ENCODE measurements around the gene NCCRP1.

NCCRP1 gene, protein sequence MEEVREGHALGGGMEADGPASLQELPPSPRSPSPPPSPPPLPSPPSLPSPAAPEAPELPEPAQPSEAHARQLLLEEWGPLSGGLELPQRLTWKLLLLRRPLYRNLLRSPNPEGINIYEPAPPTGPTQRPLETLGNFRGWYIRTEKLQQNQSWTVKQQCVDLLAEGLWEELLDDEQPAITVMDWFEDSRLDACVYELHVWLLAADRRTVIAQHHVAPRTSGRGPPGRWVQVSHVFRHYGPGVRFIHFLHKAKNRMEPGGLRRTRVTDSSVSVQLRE

DNA sequence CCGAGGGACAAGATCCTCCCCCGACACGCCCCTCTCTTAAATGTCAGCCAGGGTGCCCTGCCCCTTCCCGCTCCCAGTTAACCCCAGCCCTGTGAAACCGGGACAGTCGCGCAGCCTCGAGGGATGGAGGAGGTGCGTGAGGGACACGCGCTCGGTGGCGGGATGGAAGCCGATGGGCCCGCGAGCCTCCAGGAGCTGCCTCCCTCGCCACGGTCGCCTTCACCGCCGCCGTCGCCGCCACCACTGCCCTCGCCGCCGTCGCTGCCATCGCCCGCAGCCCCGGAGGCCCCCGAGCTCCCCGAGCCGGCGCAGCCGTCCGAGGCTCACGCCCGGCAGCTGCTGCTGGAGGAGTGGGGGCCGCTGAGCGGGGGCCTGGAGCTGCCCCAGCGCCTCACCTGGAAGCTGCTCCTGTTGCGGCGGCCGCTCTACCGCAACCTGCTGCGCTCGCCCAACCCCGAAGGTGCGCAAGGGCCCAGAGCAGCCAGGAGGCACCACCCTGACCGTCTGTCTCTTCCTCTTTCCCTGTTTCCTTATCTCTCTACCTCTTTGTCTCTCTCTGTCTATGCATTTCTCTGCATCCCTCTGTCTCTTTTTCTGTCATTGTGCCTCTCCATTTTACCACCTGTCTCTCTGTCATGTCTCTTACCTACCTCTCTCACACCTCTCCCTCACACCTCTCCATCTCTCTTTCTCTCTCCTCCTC is at the start of gene NCCRP1:
NCCRP1 (plus strand) TSS at position 105 of the 703 bp plus-strand sequence; CDS start at position 124, 19 bp downstream.
- DNase-seq: no peak

DNA sequence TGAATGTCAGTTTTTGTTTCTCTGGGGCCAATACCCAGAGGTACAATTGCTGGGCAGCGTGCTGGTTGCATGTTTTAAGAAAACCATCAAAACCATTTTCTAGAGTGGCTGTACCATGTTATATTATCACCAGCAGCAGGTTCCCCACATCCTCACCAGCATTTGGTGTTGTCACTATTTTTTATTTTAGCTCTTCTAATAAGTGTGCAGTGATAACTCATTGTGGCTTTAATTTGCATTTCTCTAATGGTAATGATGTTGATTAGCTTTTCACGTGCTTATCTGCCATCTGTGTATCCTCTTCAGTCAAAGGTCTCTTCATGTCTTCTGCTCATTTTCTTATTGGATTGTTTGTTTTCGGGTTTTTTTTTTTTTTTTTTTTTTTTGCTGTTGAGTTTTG is 49.3 kb upstream of the NCCRP1 start:
- no peak for DNase-seq

- DNase-seq: no peak
Observed at GRCh38 chr19:39148939-39149529, 47.7 kb upstream of the NCCRP1 start.

- DNase-seq: no peak
Observed at GRCh38 chr19:39150235-39150634, 46.5 kb upstream of the NCCRP1 start.

DNA sequence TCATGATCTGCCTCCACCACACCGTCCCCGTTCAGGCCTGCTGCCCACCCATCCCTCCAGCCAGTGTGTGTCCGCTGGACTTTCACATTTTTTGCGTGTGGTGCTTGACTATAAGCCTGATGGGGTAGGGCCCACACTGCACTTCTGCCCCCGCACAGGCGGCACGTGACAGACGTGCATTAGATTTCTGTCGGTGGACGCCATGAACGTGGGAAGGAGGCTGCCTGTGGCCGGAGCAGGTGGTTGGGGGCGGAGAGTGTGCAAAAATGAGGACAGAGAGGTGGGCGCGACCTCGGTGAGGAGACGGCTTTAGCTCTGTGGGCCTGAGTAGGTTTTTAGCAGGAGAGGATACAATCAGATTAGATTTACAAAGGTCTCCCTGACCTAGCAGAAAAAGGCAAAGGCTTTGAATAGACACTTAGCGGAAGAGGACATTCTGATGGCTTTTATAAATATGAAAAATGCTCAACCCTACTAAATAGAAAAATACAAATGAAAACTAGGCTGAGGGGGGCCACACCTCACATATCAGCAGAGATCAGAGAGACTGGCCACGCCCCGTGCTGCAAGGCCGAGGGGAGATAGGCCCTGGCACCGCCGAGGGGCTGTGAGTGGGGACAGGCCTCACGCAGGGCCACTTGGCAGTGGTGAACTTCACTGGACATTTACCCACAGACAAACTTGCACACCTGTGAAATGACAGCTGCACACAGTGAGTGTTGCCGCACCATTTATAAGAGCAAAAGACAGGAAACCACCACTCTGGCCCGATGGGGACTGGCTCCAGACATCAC is 45.8 kb upstream of the NCCRP1 start:
- no peak for DNase-seq

GRCh38 chr19:39152066-39152465 is 44.7 kb upstream of the NCCRP1 start:
- DNase-seq: no peak

DNA sequence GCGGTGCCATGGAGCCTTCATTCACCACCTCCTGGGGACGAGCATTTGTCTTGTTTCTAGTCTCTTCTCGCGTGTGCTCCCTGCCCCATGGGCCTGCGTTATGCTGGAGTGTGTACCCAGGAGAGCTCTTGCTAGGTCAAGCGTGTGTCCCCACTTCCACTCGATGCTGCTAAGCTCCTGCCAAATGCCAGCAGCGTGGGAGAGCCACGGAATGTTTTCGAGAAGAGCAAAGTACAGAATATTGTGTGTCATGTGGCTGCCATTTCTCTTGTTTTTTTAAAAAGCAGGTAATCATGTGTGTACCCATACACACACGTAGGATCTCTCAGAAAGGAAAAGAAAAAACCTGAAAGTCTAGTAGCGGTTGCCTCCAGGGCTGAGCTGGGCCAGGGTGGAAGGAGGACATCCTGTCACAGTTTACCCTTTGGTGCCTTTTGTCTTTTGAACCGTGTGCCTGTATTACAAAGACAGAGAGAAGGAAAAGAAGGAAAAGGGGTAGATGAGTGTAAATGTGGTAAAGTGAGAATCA is 42.6 kb upstream of the NCCRP1 start:
- no peak for DNase-seq

DNA sequence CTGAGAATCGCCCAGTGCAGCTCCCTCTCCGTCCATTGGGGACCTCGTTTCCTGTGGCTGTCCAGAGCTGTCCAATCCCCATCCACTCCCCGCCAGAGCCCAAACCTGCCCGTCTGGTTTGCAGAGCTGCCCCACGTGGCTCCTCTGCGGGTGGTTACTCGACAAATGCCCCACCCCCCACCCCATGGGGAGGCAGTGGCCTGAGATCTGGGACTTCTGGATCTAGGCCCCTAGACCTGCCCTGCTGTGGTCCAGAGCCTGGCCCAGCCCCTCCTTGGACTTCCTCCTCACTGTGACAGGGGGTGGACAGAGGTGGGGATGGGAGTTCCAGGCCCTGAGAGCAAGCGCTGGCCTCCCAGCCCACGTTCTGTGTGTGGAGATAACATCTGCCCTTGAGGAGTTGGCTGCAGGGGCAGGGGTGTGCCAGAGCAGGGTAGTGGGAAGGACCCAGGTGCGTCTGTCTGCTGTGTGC is 42.1 kb upstream of the NCCRP1 start:
- no peak for DNase-seq

DNA sequence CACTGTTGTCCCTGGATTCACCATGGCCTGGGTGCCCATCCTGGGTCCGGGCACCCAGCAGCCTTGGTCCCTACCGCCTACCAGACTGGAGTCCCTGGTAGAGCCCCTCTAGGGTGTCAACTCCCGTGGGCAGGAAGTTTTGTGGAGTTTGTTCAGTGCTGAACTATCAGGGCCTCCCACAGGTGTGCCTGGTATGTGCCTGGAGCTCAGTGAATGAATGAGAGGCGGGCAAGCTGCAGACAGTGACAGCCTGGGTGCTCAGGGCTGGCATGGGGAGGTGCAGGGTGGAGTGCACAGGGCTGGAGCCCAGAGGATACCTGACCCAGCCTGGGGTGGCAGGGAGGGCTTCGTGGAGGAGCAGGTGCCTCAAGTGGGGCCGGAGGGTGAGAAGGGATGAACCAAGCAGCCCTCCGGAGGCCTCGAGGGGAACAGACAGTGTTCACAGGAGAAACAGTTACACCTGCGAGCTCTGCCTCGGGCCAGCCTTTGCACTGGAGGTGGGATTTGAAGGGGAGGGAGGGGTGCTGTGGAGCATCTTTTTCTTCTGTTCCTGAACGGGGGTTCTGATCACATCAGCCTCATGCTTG is 41.6 kb upstream of the NCCRP1 start:
- no peak for DNase-seq

DNA sequence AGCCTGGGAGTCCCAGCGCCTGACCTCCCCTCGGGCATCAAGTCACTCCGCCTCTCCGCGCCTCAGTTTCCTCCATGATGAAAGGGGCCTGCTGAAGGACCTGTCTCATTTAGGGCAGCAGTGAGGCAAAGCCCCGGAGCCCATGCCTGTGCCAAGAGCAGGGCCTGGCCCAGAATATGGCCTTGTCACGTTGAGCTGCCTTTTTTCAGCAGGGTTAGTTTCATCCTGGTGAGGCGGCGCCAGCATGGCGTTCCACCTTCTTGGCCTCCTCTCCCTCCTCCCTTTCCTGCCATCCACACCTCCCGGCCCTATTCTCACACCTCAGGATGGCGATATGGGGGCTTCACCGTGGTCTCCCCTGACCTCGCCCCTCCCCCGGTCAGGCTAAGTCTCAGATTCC is 41.0 kb upstream of the NCCRP1 start:
- DNase-seq: no peak

GRCh38 chr19:39156326-39157230 is 40.2 kb upstream of the NCCRP1 start:
- no peak for DNase-seq

- DNase-seq: no peak
Observed at GRCh38 chr19:39157275-39157996, 39.3 kb upstream of the NCCRP1 start.

- no peak for DNase-seq
Observed at GRCh38 chr19:39157997-39158389, 38.8 kb upstream of the NCCRP1 start.

GRCh38 chr19:39158646-39159260 is 38.0 kb upstream of the NCCRP1 start:
- DNase-seq: no peak

DNA sequence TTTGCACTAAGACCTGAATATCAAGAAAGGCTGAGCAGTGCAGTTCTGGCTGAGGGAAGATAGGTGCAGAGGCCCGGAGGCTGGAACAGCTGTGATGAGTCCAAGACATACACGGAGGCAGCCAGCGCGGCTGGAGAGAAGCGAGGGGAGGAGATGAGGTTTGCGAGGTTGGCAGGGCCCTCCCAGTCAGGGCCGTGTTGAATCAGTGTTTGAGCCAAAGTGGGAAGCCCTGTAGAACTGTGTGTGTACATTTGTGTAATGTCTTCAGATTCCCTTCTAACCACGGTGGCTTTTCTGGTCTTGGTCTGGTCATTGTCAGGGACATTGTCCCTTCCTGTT is 36.3 kb upstream of the NCCRP1 start:
- no peak for DNase-seq

GRCh38 chr19:39160889-39161672 is 35.7 kb upstream of the NCCRP1 start:
- no peak for DNase-seq

DNA sequence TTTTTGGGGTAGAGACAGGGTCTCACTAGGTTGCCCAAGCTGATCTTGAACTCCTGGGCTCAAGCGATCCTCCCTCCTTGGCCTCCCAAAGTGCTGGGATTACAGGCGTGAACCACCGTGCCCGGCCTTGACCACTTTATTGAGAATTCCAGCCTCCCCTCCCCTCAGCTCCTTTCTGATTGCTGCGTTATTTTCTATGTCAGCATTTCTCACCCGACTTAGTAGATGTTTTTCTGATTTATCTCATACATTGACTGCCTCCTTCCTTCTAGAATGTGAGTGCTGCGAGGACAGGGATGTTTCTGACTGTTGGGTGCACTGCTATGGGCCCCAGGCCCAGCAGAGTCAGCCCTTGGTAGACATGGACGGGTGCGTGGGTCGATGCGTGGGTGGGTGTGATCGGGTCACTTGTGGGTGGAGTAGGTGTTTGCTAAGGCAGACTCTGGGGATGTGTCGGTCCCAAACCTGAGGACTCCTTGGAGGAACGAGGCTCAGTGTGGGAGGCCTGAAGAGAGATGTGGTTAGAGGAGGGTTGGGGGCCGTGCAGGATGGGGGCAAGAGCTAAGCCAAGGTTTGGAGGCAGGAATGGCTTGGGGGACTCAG is 34.2 kb upstream of the NCCRP1 start:
- no peak for DNase-seq

DNA sequence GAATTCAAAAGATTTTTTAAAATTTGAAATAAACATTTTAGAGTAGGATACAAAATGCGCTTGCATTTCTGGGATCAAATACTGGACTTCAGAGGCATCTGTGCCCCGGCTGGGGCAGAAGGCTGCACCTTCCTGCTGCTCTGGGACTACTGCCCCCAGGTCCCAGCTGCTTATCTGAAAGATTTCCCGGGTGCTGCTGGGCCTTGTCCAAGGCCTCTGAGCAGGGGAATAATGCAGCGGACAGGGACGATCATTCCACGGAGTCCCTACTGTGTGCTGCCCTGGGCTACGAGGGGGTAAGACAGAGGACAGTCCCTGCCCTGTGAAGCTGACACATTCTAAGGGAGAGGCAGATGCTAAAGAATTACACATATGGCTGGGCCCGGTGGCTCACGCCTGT is 33.1 kb upstream of the NCCRP1 start:
- DNase-seq: no peak

- no peak for DNase-seq
Observed at GRCh38 chr19:39164289-39164688, 32.5 kb upstream of the NCCRP1 start.

Measured in cerebellar nuclear complex (tissue), 1 donor.